ENCODE measurements around the gene RGMA.

RGMA gene

DNA sequence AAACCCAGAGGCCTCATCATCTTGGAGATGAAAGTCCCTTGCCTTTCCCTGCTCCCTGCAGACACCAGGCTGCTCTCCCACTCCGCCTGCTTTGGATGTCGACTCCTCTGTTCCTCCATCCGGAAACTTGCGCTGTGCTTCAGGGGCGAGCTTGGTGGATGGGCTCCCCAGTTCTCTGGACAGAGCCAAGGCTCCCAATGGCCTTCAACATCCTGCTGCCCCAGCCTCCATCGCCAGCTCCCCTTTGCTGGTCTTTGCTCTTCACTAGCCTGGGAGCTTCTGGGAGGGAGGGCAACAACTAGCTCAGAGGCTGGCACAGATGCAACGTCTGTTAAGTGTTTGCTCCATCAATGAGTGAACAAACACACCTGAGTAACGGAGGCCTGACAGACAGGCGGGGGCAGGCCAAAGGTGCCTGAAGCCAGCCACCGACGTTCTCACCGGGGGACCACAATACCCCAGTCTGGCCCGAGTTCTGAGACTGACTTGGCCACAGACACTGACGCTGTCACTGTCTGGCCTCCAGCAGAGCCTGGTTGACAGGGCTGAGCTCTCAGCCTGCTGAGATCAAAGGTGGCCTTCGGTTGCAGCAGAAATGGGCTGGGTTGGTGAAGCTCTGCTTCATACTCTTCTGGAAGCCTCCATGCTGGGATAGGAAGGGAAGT is 39.0 kb downstream of the RGMA start:
- in situ Hi-C loops (cut with MboI; ENCODE audit: low sequenced_read_pairs) = no loop called here

GRCh38 chr15:93049233-93049632 is 39.8 kb downstream of the RGMA start:
- in situ Hi-C loops (cut with MboI; ENCODE audit: low sequenced_read_pairs) = no loop called here

DNA sequence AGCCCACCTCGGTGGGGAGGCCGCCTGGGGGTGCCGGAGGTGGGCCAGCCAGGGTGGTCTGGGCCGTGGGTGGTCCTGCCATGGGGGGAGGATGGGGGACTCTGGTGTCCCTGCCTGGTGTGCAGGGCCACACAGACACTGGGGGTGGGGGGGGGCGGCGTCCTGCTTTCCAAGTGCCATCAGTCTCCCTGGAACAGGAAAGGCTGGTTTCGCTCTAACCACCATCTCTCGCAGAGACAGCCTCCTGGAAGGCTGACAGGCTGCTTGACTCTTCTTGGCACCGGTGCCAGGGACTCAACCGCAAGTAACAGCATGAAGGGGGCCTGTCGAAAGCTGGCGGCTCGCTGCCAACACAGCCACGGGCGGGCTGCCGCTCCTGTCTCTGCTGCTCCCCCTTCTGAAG is 40.3 kb downstream of the RGMA start:
- in situ Hi-C loops (cut with MboI; ENCODE audit: low sequenced_read_pairs) = no loop called here

DNA sequence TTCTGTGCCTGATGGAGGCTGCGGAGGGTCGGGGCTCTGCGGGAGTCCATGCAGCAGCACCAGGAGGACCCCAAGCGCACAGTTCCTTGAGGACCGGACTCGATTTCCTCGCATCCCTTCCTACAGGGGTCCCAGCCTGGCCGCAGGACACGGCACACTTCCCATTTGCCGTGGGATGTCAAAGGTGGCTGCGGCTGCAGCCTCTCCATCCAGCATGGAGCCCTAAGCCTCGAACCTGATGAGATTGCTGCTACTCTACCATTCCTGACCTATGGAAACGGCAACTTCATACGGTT is 40.6 kb downstream of the RGMA start:
- in situ Hi-C loops (cut with MboI; ENCODE audit: low sequenced_read_pairs) = no loop called here

DNA sequence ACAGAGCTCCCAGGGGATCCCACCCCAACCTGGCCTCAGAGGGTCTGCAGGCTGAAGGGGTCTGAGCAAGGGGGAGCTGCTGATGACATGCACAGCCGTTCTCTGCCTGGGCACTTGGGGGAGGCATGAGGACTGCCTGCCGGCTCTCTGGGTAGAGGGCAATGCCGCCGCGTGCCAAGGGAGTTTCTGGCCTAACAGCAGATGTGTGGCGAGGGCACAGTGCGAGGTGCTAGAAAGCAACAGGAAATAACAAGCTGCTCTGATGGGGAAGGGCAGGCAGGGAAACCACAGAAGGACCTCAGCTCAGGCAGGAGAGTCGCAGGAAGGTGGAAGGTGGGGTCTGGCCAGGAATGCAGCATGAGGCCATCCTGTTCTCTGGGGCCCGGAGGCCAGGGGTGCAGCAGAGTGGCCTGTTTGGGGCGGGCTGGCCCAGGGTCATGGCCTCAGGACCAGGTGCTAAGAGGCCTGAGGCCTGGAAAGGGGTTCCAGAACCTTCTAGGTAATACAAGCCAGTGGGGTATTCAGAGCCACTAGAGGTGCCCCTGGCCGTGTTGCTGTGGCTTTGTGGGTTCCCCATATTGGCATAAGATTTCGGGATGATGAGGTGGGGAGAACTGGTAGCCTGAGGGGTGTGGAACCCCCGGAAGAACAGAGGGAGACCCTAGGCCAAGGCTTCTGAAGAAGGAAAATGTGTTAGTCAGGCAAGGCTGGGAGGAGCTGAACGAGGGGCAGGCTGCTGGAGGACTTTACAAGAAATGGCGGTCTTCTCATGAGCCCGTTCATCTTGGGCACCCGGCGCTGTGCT is 41.2 kb downstream of the RGMA start:
- in situ Hi-C loops (cut with MboI; ENCODE audit: low sequenced_read_pairs) = no loop called here

DNA sequence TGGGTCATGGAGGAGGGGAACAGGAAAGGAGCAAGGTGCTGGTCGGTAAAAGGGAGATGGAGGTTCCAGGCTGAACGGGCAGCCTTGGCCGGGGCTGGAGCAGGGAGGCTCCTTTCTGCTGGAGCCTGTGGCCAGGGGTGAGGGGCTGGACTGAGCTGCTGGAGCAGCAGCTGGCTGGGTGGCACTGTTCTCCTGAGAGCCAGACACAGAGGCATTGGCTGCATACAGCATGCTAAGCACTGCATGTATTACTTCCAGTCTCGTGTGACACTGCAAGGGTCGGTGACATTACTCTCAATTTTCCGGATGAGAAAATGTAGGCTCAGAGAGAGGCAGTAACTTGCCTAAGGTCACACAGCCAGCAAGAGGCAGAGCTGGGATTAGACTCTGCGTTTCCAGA is 42.3 kb downstream of the RGMA start:
- in situ Hi-C loops (cut with MboI; ENCODE audit: low sequenced_read_pairs) = no loop called here

DNA sequence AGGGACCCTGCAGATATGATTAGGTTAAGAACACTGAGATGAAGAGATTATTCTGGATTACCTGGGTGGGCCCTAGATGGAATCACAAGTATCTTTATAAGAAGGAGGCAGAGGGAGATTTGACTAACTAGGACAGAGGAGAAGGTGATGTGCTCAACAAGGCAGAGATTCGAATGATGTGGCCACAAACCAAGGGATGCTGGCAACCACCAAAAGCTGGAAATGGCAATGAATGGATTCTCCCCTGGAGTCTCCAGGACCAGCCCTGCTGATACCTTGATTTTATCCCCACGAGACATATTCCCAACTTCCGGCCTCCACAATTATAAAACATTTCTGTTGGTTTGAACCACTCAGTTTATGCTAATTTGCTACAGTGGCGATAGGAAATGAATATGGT is 42.9 kb downstream of the RGMA start:
- in situ Hi-C loops (cut with MboI; ENCODE audit: low sequenced_read_pairs) = no loop called here

DNA sequence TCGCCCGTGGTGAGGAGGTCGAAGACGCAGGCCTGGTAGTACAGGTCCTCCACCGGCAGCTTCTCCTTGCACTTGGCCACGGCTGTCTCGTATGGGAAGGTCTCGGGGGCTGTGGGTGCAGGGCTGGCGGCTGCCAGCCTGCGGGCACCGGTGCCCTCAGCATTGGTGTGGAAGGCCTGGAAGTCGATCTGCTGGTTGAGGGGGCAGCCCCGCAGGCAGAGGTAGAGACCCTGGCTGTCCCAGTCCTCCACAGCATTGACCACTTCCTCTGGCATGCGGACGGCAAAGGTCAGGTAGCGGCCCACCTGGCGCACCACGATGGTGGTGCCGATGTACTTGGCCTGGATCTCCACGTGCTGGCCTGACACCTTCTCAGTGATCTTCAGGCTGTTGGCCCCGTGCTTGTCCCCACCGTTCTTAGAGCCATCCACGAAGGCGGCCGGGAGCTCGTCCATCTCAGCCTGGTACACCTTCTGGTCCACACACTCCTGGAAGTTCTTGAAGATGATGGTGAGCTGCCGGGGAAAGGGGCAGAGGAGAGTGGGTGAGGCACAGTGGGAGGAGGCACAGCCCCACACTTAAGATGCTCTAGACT is 43.7 kb downstream of the RGMA start:
- in situ Hi-C loops (cut with MboI; ENCODE audit: low sequenced_read_pairs) = no loop called here

DNA sequence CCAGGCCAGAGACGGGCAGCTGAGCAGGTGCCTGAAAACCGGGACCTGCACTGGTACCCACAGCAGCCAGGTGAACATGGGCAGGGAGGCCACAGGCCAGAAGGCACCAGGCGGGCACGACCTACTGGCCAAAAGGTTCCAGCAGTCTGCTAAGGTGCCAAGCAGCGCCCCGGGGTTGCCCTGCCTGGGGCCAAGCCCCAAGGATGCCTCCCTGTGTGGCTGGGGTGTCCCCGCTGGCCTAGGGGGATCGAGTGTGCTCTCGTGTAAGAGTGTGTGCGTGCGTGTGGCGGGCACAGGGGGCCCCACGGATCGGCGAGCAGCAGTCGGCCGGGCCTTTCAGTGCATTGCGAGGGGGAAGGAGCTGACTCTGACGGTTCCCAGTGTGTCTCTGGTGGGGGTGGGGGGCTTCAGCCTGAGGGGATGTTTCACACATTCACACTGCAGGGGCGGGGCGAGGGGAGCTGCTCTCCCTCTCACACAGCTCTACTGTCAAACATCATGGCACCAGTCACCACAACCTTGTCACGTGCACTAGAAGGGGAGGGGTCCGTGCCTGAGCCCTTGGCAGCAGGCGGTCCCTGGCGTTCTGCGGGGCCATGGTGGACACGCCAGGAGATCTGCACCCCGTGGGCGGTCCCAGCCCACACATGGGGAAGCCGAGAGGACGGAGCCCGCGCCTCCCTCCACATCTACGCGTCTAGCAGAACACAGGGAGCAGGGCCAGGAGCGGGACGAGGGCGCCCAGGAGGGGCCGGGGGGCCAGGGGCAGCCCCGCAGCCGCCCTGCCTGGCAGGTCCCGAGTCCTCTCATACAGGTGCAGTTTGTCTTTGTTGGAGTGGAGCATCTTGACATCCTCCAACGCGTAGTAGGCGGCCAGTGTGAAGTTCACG is 44.5 kb downstream of the RGMA start:
- in situ Hi-C loops (cut with MboI; ENCODE audit: low sequenced_read_pairs) = no loop called here

- in situ Hi-C loops (cut with MboI; ENCODE audit: low sequenced_read_pairs) = no loop called here
Observed at GRCh38 chr15:93043621-93044300, 45.2 kb downstream of the RGMA start.

DNA sequence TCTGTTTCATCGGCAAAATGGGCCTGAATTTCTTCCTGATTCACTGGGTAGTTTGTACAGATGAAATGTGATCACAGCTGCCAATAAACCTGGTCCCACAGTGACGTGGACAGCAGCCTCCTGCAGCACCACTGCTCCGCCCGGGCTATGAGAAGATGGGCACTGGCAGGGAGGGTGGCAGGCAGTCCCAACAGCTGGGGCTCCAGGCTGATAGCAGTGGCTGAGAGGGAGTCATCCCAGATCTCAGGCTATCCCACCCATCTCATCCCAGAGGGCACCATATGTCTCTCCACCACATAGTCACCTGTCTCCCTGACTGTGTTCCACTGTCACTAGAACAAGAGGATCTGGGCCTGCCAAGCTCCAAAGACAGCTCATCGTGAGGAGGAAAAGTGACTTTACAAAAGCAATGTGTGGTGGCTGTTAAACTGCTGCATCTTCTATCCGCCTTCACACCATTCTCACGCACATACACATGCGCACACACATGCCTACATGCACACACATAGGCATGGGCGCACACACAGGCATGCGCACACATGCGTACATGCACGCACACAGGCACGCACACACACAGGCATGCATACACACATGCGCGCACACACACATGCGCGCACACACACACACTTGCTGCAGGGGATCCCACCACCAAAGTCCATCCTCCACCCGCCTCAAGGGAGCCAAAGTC is 46.2 kb downstream of the RGMA start:
- in situ Hi-C loops (cut with MboI; ENCODE audit: low sequenced_read_pairs) = no loop called here

DNA sequence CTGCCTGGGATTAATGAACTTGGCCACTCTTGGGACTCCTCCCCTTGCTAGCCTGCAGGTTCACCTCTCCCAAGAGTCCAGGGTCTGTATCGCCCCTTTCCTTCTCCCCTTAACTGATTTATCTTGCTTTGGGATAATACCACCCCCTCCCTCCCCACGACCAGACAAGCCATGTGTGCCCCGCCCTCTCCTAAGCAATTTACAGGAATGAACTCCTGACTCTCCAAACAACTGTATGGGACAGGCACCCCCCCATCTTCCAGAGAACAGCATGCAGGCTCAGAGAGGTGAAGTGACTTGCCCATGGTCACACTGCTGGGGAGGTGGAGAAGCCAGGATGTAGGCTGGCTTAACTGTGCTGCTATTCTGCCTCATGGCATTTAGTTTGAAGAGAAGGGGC is 46.8 kb downstream of the RGMA start:
- in situ Hi-C loops (cut with MboI; ENCODE audit: low sequenced_read_pairs) = no loop called here

DNA sequence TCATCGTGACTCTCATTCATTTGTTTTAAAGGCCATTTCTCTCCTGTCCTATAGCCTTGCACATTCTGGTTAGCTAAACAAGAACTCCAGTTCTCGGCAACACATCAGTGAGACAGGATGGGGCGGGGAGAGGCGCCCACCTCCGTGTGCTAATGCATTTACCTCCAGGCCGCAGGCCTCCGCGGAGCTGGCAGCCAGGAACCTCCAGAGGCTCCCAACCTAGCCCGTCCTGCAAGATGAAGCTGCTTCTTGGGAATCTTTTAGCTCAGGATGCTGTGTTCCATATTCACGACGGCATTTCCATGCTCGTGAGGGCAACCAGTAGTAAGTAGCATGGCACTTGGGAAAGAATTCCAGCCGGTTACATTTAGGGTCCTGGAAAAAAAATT is 47.9 kb downstream of the RGMA start:
- in situ Hi-C loops (cut with MboI; ENCODE audit: low sequenced_read_pairs) = no loop called here

DNA sequence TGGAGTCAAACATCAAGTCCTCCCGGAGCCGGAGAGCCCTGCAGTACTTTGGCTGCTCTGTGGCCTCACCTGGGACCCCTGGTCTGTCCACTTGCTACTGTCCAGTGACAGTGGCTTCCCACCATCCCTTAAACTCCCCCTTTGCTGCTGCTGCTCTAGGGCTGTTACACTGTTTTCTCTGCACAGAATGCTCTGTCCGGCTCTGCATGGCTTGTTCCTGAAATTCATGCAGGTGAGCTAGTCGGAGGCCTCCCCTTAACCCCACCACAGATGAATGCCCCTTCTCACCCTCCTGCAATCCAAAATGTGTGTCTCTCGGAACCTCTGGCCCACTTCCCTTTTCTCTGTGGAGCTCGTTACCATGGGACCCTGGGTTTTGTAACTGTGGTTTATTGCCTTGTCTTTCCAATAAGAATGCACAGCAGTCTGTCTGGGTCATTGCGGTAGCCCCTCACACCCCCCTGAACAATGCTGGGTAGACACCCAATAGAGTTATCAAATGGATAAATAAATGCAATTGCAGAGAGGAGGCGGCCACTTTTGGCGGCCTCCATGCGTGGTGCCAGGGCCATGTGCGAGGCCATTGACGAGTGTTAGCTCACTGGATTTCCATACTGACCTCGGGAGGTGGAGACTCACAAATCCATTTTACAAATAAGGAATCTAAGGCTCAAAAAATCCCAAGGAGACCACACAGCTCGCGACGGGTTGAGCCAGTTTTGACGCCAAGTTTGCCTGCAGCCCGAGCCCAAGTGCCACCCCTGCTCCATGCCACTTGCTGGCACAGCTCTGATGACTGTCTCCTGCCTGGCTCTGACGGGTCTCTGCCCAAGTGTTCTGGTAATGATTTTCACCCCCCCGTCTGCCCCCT is 48.5 kb downstream of the RGMA start:
- in situ Hi-C loops (cut with MboI; ENCODE audit: low sequenced_read_pairs) = no loop called here

GRCh38 chr15:93039562-93040287 is 49.3 kb downstream of the RGMA start:
- in situ Hi-C loops (cut with MboI; ENCODE audit: low sequenced_read_pairs) = loop anchor here (10.0 kb wide), 1 partner anchor 1085 kb away; no protein-coding TSS in a partner anchor

DNA sequence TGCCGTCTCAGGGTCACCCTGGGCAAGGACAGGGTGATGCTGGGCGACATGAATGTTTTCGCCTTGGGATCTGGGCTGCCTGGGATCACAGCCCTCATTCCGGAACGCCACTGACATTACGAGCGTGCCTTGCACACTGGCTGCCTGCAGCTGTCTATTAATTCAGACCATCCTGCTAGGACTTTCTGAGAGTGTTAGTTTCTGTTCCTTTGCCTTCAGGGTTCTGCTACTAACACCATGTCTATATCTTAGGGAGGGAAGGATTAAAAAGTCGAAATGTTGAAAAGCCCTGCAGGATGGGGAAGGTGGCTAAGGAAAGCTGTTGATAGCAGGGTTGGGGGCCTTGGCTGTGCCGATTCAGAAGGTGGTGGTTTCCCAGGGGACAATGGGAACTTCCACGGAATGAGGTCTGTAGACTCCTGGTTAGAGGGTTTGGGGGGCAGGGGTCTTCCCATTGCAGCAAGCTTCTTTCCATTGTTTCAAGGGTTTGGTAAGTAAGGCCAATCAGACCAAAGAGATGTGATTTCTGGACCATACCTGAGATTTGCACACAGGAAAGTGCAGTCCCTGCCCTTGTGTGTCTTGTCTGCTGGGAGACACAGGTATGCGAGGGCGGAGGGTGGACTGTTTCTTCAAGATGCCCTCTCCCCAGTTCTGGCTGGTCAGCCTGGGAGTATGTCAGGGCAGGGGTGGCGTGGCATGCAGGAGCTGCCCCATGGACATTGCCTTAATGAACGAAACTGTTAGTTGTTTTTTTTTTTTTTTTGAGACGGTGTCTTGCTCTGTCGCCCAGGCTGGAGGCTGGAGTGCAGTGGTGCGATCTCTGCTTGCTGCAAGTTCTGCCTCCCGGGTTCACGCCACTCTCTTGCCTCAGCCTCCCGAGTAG is 50.9 kb downstream of the RGMA start:
- in situ Hi-C loops (cut with MboI; ENCODE audit: low sequenced_read_pairs) = loop anchor here (10.0 kb wide), 1 partner anchor 1087 kb away; no protein-coding TSS in a partner anchor
